Dedifferentiated amniotic fluid mesenchymal stem cell (primary cell): ENCODE results near the gene PROM2.

ENCODE experiments used
- DNase-seq: peaks from one replicate; pipeline ENCODE4 v3.0.0-alpha.2; 2016; ENCODE audit errors: extremely low spot score

The PROM2 gene

DNA sequence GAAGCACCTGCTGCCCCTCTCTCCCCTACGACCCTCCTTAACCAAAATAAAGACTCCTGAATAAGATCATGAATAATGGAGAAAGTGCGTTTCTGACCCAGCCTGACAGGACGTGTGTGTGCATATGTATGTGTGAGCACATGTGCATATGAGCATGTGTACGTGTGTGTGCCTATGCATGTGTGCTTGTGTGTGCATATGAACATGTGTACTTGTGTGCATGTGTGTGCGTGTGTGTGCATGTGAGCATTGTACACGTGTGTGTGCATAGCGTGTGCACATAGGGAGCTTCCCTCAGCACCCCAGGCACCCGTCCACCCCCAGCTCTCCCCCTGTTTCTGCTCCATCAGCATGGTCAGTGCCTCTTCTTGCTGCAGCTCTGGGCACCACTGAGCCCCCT is 33.6 kb downstream of the PROM2 start:
- DNase-seq, result no peak

GRCh38 chr2:95308426-95308990 is 34.3 kb downstream of the PROM2 start:
- no peak for DNase-seq

GRCh38 chr2:95309599-95309998 is 35.4 kb downstream of the PROM2 start:
- no peak for DNase-seq

DNA sequence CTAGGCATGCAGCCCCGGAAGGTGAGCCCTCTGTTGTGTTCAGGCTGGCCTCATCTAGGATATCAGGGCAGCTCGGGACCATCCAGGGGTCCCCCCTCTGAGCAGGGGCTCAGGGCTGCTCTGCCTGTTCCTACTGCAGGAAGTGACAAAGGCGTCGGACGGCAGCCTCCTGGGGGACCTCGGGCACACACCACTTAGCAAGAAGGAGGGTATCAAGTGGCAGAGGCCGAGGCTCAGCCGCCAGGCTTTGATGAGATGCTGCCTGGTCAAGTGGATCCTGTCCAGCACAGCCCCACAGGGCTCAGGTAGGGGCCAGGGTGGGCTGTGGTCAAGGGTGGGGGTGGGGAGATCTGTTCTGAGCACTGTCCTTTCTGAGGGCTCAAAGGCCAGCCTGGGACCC is 36.0 kb downstream of the PROM2 start:
- DNase-seq, result no peak

DNA sequence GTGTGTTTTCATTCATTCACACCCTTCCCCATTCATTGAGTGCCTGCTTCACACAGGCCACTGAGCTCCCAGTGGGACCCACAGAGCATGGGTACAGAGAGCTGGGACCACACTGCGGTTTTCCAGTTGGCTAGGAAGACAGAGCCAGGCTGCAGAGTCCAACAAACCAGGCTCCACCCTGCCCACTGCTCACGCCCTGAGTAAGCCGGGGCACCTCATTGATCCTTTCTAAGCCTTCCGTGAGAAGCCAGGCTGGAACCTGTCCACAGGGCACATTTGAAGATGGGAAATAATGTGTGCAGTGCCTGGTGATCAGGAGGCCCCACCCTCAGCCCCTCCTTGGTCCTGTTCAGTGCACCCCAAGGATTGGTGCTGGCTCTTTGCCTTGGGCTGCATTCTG is 36.4 kb downstream of the PROM2 start:
- DNase-seq, result no peak

- DNase-seq, result no peak
Measured at GRCh38 chr2:95311815-95312542, 37.7 kb downstream of the PROM2 start.

DNA sequence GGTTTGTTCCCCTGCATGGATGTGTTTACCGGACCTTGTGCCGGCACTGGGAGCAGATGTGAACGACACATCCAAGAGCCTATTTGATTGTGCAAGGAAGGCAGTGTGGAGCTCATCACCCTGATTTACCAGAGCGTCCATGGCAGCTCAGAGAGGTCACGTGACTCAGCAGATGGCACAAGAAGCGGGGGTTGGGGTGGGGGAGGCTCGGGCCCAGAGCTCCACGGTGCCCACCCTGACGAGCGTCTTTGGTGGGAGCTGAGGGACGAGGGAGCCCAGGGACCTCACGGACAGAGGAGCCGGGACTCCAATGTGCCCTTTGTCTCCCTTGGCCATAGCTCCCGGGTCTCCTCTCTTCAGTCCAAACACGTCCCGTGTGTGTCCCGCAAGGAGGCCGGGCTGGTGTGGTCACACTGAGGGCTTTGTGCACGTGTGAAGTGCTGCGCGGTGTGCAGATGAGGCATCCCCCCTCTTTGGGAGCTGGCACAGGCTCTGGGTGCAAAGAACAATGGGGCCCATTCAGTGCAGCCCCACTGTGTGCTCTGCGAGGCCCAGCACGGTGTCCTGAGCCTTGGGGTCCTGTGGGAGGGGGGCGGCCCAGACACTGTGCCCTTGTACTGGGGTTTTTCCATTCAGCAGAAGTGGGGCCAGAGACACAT is 38.4 kb downstream of the PROM2 start:
- DNase-seq, result no peak

DNA sequence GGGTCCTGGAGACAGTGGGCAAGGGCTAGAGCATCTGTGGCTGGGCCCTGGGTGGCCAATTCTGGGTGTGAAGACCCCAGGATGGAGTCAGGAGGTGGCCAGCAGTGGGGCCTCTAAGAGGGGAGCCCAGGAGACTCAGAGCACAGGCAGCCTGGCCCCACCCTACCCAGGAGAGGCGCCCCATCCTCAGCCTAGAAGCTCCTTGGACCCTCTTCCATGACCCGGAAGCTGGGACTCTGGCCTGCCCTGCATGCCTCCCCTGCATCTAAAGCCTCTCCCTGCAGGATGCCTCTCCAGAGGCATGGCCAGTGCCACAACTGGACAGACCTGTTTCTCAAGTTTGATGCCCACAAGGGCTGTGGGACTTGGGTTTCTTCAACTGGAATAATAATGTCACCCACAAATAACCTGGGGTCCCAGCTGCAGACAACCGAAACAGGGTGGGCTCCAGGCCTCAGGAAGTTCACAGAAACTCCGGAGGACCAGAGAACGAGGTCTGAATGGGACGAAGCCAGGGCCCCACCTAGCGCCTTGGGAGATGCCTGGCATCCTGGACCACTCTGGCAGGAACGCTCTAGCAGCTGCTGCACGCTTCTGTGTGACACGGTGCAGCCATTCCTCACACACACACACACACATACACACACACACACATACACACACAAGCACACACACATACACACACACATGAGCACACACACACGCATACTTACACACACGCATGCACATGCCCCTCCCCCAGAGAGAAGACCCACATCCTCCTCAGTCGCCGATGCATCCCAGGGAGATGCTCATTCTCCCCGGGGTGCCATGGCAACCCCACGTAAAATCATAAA is 39.3 kb downstream of the PROM2 start:
- no peak for DNase-seq

GRCh38 chr2:95314598-95314963 is 40.3 kb downstream of the PROM2 start:
- DNase-seq, result no peak

GRCh38 chr2:95314964-95315611 is 40.8 kb downstream of the PROM2 start:
- DNase-seq, result no peak

- peak; percentile 26 for DNase-seq
Measured at GRCh38 chr2:95315801-95316411, 41.7 kb downstream of the PROM2 start.

GRCh38 chr2:95316466-95317122 is 42.3 kb downstream of the PROM2 start:
- peak; percentile 27 for DNase-seq

- DNase-seq, result no peak
Measured at GRCh38 chr2:95317123-95317500, 42.9 kb downstream of the PROM2 start.

DNA sequence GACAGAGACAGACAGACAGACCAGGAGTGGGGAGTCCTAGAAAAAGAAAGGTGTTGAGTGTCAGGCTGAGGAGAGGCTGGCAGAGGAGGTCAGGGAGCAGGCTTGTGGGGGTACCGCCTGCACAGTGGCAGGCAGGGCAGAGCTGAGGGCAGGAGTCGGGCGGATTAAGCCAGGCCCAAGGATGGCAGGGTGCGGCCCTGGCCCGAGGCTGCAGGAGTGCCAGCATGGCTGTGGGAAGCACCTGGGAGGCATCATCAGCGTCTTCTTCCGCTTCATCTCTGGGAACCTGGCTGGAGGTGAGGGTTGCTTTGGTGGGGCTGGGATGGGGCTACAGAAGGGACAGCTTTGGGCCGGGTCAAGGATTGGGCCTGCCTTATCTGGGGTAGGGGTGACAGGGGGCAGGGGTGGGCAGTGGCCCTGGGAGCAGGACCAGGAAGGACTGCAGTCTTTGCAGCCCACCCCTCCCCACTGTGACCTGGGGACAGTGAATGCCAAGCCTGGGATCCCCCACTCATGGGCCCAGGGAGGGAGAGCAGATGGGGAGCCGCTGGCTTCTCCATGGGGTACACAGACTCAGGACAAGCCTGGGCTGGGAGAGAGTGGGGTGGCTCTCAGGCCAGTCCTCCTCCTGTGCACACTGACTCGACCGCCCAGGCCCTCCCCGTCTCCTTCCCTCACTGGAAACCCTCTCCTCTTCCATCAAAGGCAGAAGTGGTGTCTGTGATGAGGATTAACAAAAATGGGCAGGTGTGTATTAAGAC is 43.6 kb downstream of the PROM2 start:
- no peak for DNase-seq

GRCh38 chr2:95318431-95319220 is 44.4 kb downstream of the PROM2 start:
- no peak for DNase-seq

DNA sequence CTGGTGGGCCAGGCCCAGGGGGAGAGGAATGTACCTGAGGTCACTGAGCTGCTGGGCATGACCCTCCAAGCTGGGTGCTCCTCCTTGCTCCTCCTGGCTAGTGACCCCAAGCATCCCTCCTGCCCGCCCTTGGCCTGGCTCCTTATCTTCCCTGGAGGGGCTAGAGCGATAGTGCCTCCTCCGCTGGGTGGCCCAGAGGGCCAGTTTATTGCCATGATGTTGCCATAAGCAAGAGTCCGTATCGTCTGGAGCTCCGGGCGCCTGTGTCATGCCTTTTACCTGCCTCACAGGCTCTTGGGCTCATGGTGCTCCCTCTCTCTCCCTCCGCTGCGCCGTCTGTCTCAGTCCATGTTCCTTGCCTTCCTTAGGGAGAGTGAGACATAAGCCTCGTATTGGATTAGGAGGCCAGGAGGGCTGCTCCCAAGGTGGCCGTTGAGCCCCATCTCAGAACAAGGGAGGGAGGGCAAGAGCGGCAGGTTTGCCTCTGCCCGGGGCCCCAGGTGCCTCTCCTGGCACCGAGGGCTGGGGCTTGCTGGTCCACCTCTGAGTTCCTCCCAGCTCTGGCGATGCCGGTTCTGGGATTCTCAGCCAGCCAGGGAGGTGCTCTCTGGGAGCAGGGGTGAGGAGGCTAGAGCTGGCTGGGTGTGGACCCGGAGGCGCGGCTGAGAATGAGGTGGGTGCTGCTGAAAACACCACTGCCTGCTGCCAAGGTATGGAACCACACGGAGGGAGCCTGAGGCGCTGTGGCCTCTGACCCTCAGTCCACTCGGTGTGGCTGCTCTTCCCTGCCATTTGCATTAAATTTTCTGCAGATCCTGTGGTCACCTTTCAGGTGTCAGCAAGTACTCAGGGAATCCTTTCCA is 45.5 kb downstream of the PROM2 start:
- no peak for DNase-seq

GRCh38 chr2:95320344-95320712 is 46.1 kb downstream of the PROM2 start:
- DNase-seq, result no peak

GRCh38 chr2:95320986-95321767 is 46.9 kb downstream of the PROM2 start:
- no peak for DNase-seq
